Measurements from ENCODE around the gene PEX5L.

Gene PEX5L

DNA sequence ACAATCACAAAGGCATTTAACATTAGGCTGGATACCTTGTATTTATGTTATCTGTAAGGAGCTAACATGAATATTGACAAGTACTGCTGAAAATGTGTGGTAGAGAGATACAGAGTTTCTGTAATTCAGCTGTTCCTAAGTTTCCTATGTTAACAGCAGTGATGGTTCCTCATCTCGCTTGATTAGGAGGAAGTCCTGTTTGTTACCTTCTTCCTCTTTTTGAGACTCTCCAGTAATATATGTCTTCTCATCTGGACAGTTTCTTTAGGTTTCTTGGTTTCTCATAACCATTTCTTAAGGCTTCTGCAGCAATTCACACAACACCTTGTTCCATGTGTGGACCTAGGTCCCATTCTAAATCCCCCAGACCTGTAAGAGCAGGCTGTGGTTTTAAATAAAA, 11.4 kb upstream of the PEX5L start:
- Histone ChIP-seq H3K4me2 (ENCODE audit: low read depth, low read length) (no peak overlapping the region), H3K27ac (ENCODE audit: low read length) (no peak overlapping the region), H3K79me2 (ENCODE audit: low read length) (no peaks in the 10 kb centered on the region), H2AFZ (ENCODE audit: low read length) (no peak overlapping the region), H3K36me3 (replicated peaks; ENCODE audit: insufficient read depth, low read length) (no peaks in the 10 kb centered on the region), H3K27me3 (replicated peaks; ENCODE audit: insufficient read depth, low read length) (no peaks in the 10 kb centered on the region), H3F3A (ENCODE audit: insufficient read depth, low read length) (no peaks in the 10 kb centered on the region), H3K4me1 (ENCODE audit: low read length) (no peaks in the 10 kb centered on the region), H3K9me3 (replicated peaks; ENCODE audit: insufficient read depth, low read length) (no peaks in the 10 kb centered on the region), H3K4me3 (ENCODE audit: low read length) (no peak overlapping the region), H4K20me1 (ENCODE audit: insufficient read depth, low read length) (no peaks in the 10 kb centered on the region), H3K9ac (ENCODE audit: low read length) (no peak overlapping the region), H3K9me2 (replicated peaks; ENCODE audit: insufficient read depth, low read length) (no peaks in the 10 kb centered on the region)
- TF ChIP-seq EZH2 (optimal IDR thresholded peaks at IDR 0.05; ENCODE audit: low read depth, low read length): no peak
- TF ChIP-seq EZH2phosphoT487 (IDR thresholded peaks at IDR 0.05; ENCODE audit: low read length): no peak
- TF ChIP-seq, protein P1, sequence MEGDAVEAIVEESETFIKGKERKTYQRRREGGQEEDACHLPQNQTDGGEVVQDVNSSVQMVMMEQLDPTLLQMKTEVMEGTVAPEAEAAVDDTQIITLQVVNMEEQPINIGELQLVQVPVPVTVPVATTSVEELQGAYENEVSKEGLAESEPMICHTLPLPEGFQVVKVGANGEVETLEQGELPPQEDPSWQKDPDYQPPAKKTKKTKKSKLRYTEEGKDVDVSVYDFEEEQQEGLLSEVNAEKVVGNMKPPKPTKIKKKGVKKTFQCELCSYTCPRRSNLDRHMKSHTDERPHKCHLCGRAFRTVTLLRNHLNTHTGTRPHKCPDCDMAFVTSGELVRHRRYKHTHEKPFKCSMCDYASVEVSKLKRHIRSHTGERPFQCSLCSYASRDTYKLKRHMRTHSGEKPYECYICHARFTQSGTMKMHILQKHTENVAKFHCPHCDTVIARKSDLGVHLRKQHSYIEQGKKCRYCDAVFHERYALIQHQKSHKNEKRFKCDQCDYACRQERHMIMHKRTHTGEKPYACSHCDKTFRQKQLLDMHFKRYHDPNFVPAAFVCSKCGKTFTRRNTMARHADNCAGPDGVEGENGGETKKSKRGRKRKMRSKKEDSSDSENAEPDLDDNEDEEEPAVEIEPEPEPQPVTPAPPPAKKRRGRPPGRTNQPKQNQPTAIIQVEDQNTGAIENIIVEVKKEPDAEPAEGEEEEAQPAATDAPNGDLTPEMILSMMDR (IDR thresholded peaks at IDR 0.05; ENCODE audit: low read length): no peak
- no peak for DNase-seq

DNA sequence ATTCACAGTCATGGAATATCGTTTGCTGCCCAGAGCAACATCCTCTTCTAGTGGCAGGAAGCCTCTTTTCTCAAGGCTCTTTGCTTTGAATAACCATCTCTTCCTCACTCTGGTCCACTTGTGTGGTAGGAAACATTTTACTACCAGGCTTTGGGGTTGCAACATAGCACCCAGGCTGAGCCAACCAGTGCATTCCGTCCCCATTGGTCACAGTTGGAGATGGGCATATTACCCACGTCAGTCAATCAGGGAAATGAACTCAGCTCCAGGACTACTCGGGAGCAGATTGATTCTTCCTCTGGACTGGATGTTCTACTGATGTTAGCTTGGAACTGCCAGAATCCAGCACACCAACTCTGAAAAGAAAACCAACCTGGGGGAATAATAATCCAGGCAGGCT, 4.2 kb upstream of the PEX5L start:
- Histone ChIP-seq H3K4me1 (ENCODE audit: low read length) (peaks cover 1% of the 10 kb centered on the region; the same call in 1 of the 2 replicates), H3K9me2 (replicated peaks; ENCODE audit: insufficient read depth, low read length) (no peaks in the 10 kb centered on the region), H2AFZ (ENCODE audit: low read length) (no peak overlapping the region), H3K9me3 (replicated peaks; ENCODE audit: insufficient read depth, low read length) (no peaks in the 10 kb centered on the region), H3K79me2 (ENCODE audit: low read length) (no peaks in the 10 kb centered on the region), H3K9ac (ENCODE audit: low read length) (no peak overlapping the region), H3K4me3 (ENCODE audit: low read length) (no peak overlapping the region), H4K20me1 (ENCODE audit: insufficient read depth, low read length) (no peaks in the 10 kb centered on the region), H3K27me3 (replicated peaks; ENCODE audit: insufficient read depth, low read length) (no peaks in the 10 kb centered on the region), H3K27ac (ENCODE audit: low read length) (no peak overlapping the region), H3K4me2 (ENCODE audit: low read depth, low read length) (no peak overlapping the region), H3F3A (ENCODE audit: insufficient read depth, low read length) (peaks cover 5% of the 10 kb centered on the region; the same call in 1 of the 2 replicates), H3K36me3 (replicated peaks; ENCODE audit: insufficient read depth, low read length) (no peaks in the 10 kb centered on the region)
- TF ChIP-seq EZH2 (optimal IDR thresholded peaks at IDR 0.05; ENCODE audit: low read depth, low read length): no peak
- TF ChIP-seq, protein P1 (IDR thresholded peaks at IDR 0.05; ENCODE audit: low read length): no peak
- no peak for TF ChIP-seq EZH2phosphoT487 (IDR thresholded peaks at IDR 0.05; ENCODE audit: low read length)
- DNase-seq: no peak

GRCh38 chr3:180036092-180036670, 556 bp downstream of the PEX5L start:
- peak; percentile 71 for DNase-seq
- Histone ChIP-seq H2AFZ (ENCODE audit: low read length) (peak overlapping the region; percentile 19), H3K4me3 (ENCODE audit: low read length) (peak overlapping the region; percentile 54), H3K9me2 (replicated peaks; ENCODE audit: insufficient read depth, low read length) (no peaks in the 10 kb centered on the region), H3K27ac (ENCODE audit: low read length) (peak overlapping the region; percentile 11; the same call in 1 of the 2 replicates), H3K4me1 (ENCODE audit: low read length) (peaks cover 7% of the 10 kb centered on the region; the same call in 1 of the 2 replicates), H3K36me3 (replicated peaks; ENCODE audit: insufficient read depth, low read length) (no peaks in the 10 kb centered on the region), H3K9ac (ENCODE audit: low read length) (0 out of 2 replicates have a peak overlapping the region, but pooled peaks have one; percentile 0), H3K79me2 (ENCODE audit: low read length) (no peaks in the 10 kb centered on the region), H3K9me3 (replicated peaks; ENCODE audit: insufficient read depth, low read length) (no peaks in the 10 kb centered on the region), H3K27me3 (replicated peaks; ENCODE audit: insufficient read depth, low read length) (no peaks in the 10 kb centered on the region), H3F3A (ENCODE audit: insufficient read depth, low read length) (peaks cover 5% of the 10 kb centered on the region; the same call in 1 of the 2 replicates), H4K20me1 (ENCODE audit: insufficient read depth, low read length) (no peaks in the 10 kb centered on the region), H3K4me2 (ENCODE audit: low read depth, low read length) (peak overlapping the region; percentile 89)
- TF ChIP-seq EZH2 (optimal IDR thresholded peaks at IDR 0.05; ENCODE audit: low read depth, low read length): no peak
- TF ChIP-seq, protein P1 (IDR thresholded peaks at IDR 0.05; ENCODE audit: low read length): no peak
- TF ChIP-seq EZH2phosphoT487 (IDR thresholded peaks at IDR 0.05; ENCODE audit: low read length): no peak

Data from MM.1S (cell line).